HG03457 (cell line): ENCODE results near the gene CHAT.
"Not testable (repeated sequence)": the region's sequence is repeated elsewhere in the genome, so short reads cannot be mapped to it uniquely, and the experiment has no call there.

ENCODE experiments used
- ATAC-seq: cut with Tn5 transposase; IDR thresholded peaks from one replicate; pipeline ENCODE4 v1.9.1; 2021; ENCODE audit warnings: moderate number of reproducible peaks; ENCODE audit not compliant: unreplicated experiment

CHAT gene

GRCh38 chr10:49679480-49679893 lies 65.7 kb downstream of the CHAT start, which contains the start of gene C10orf53:
Gene C10orf53, plus strand, starts transcription at chr10:49679651. Its CDS starts 47 bp downstream, at chr10:49679698.
- ATAC-seq: no peak

DNA sequence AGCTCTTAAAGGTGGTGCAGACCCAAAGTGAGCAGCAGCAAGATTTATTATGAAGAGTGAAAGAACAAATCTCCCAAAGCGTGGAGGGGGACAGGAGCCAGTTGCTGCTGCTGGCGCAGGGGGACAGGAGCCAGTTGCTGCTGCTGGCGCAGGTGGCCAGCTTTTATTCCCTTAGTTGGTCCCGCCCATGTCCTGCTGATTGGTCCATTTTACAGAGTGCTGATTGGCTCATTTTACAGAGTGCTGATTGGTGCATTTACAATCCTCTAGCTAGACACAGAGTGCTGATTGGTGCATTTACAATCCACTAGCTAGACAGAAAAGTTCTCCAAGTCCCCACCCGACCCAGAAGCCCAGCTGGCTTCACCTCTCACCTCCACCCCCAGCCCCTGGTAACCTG lies 68.6 kb downstream of the CHAT start:
- not testable (repeated sequence) for ATAC-seq

- no peak for ATAC-seq
Measured at GRCh38 chr10:49682879-49683278, 69.0 kb downstream of the CHAT start.

GRCh38 chr10:49686651-49687050 lies 72.8 kb downstream of the CHAT start:
- no peak for ATAC-seq

DNA sequence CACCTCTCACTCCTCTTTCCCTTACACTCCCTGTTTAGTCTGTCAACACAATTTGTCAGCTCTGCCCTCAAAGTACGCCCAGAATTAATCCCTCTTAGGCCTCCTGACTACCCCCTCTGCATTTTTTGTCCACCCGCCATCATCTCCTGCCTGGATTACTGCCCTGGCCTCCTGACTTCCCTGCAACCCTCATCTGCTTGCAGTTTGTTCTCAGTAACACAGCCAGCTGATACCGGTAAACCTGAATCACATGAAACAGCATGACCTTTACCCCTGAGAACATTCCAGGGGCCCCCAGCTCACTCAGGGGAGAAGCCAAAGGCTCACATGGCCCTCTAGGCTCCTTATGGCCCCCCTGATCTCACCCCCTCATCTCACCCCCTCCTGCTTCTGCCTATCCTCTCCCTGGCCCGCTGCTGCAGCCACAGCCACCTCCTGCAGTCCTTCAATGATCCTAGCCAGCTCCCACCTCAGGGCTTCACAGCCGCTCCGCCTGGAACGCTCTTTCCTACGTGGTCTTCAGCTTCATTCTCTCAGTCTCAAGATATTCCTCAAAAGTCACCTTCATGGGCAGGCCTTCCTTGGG lies 74.5 kb downstream of the CHAT start:
- no peak for ATAC-seq

- ATAC-seq: no peak
Measured at GRCh38 chr10:49688920-49689319, 75.1 kb downstream of the CHAT start.

DNA sequence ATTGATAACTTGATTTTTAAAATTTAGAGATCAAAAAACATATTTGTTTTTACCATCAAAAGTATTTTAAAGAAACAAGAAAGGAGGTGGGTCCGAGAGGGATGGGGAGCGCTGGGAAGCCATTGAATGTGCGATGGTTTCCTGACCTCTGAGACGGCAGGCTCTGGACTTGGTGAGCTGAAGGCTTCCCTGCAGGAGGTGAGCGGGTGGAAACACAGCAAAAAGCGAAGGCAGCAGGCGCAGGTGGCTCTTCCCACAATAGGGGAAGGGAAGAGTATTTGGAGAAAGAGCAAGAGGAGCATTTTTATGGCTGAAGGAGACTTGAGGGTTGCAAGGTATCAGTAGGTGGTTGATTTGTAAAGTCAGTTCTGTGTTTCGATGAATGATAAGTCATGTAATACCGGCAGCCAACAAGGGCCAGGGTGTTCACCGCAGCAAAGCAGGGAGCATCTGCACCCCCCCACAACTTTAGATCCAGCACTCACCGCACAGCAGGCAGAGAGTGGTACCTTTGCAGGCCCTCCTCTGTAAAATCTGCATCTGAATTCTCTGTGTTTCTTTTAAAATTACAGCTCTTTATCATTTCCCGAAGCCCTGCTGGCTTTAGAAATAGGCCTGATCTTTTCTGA lies 76.2 kb downstream of the CHAT start:
- no peak for ATAC-seq

GRCh38 chr10:49690698-49691356 lies 77.0 kb downstream of the CHAT start:
- no peak for ATAC-seq

DNA sequence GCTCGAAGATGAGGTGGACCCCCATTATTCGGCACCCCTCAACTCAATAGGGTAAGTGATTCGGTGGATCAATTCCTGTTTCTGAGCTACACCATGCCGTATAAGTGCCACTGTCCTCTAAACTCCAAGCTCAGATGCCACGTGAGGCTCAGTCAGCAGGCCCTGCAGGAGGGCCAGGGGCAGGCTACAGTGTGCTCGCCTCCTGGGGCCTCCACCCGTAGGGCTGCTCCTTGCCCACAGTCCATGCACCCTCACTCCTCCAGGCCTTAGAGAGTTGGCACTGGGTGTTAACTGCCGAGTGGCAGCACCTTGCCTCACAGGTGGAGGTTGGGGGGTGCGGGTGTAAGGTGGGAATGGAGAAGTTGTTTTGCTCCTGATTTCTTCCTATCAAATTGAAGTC lies 77.8 kb downstream of the CHAT start:
- ATAC-seq: no peak

GRCh38 chr10:49694466-49694865 lies 80.6 kb downstream of the CHAT start:
- ATAC-seq: no peak

DNA sequence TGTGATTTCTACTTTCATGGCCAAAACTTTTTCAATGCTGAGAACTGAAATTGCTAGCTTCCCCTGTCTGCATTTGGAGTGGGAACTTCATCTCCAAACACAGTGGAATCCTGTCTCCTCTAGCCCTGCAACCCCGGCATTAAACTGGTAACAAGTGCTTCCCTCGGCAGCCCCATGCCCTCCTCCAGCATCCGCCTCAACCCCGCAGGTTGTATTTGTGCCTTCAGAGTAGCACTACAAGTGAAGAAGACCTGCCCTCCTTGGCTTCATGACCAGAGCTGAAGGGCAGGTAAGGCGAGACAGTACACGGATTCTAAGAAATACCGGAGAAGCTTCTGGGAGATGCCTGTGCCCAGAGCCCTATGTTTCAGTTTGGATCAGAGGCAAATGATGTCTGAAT lies 82.5 kb downstream of the CHAT start:
- no peak for ATAC-seq

DNA sequence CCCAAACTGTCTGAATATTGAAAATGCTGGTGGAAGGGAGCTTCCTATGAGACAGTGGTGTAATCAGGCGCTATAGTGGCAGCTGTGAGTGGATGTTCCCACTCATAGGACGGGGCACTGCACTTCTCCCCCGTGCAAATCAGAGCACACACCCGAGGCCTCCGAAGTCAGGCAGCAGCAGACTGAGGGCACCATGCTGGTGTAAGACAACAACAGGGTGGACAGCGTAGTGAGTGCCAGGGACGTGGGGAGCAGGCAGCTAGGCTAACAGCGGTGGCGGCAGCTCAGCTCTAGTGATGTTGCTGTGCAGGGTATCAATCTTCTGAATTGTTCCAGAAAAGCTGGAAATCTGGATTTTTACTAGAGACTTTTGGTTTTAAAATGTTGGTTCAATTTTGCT lies 84.8 kb downstream of the CHAT start:
- ATAC-seq: no peak

GRCh38 chr10:49700211-49700610 lies 86.4 kb downstream of the CHAT start:
- ATAC-seq: no peak

DNA sequence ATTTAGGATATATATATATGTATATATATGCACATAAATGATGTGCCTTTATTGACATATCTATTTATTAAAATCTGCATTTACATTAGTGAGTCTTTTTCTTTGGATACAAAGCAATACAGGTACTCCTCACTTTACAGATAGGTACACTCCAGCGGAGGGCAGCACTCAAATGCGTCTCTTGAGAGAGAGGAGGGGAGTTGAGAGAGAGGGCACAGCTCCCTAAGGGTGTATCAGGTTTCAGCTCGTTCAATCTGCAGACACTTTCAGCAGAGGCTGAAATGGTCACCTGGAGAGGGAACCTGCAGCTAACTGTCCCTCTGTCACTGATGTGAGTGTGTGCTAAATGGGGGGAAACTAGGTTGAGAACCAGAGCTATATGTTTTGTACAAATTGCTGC lies 87.2 kb downstream of the CHAT start:
- ATAC-seq: no peak

DNA sequence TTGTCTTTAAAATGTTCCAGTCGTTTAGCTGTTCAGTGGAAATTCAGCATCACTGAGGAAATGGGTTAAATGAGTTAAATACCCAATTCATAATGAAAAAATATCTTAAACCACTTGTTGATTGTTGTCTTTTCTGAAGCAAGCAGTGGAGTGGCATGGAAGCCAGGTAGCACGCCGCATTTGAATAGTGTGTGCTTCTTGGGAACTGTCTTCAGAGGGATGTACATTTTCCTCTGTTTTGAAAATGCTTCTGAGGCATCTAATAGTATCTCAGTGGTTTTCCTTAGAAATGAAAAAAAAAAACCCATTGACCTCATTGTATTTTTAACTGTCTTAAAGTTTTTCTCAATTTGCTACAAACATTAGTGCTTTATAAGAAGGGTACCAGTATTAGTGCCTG lies 93.7 kb downstream of the CHAT start:
- no peak for ATAC-seq

GRCh38 chr10:49709934-49710333 lies 96.1 kb downstream of the CHAT start:
- ATAC-seq: no peak

DNA sequence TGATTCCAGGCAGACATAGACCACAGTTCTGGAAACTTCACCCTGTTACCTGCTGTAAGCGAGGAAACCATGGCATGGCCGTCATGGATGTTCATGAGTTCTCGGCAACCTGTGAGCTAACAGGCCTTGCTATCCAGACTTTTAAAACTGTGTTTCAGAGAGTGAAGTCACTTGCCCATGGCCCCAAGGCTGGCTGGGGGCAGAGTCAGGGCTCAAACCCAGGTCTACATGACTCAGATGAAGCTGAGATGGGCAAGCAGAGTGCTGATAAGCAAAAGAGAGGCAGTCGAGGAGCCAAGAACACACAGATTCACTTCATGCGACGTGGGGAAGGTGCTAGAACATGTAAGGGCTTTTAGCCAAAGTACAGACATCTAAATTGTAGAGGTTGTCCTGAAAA lies 97.1 kb downstream of the CHAT start:
- no peak for ATAC-seq

GRCh38 chr10:49711481-49711880 lies 97.6 kb downstream of the CHAT start:
- ATAC-seq: no peak

DNA sequence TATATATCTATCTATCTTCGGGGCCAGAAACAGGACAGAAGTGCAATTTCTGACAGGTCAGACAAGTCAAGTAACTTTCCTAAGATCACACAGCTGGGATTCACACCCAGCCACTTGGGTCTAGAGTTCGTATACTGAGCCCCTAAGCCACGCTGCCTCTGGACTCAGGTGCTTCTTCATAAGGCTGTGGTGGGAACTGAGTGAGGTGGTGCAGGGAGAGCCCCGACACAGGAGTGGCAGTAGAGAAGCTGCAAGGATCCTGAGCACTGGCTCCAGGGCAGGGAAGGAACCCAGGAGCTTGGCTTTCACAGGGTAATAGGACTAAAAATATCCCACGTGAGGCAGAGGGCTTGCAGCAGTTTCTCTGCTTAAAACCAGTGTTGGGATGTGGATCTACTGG lies 99.4 kb downstream of the CHAT start:
- ATAC-seq: no peak
